ENCODE measurements around the gene AP1S1.

AP1S1 gene

GRCh38 chr7:101207459-101207858 is 53.2 kb downstream of the AP1S1 start:
- DNase-seq (ENCODE audit: extremely low read depth, low read depth) = no peak
- no peak for TF ChIP-seq CTCF (IDR thresholded peaks at IDR 0.05; ENCODE audit: low read depth, low read length)

- no peak for TF ChIP-seq CTCF (IDR thresholded peaks at IDR 0.05; ENCODE audit: low read depth, low read length)
These were observed 54.5 kb downstream of the AP1S1 start for GRCh38 chr7:101208794-101209193.

GRCh38 chr7:101210143-101210542 is 55.9 kb downstream of the AP1S1 start:
- no peak for TF ChIP-seq CTCF (IDR thresholded peaks at IDR 0.05; ENCODE audit: low read depth, low read length)
- no peak for DNase-seq (ENCODE audit: extremely low read depth, low read depth)

More at GRCh38 chr7:101208794-101209193, 54.5 kb downstream of the AP1S1 start:
- DNase-seq (ENCODE audit: extremely low read depth, low read depth) = no peak
